CD4-positive, CD25-positive, alpha-beta regulatory T cell (primary cell): ENCODE measurements around the gene CHCHD10. TPM values are rescaled to one million over a fixed set of nuclear protein-coding genes. Genes with fewer than 3 reads are reported as not detected.

Source experiments
- ATAC-seq, 2 donors: fragments of 150-1000 bp; cut with Tn5 transposase; one replicate each; pipeline ENCODE4 v1.10.0; 2021; ENCODE audit warnings: low read depth in 2 of 2, moderate number of reproducible peaks in 2 of 2, moderate library complexity in 1 of 2
- DNase-seq, 3 donors: peaks; one replicate each; pipeline versions ENCODE4 v3.0.0 to v3.0.0-alpha.2; 2012 to 2022; ENCODE audit warnings: mixed read lengths in 1 of 3
- H3K27ac ChIP-seq: one replicate; pipeline ENCODE4 v1.7.0; 2013; ENCODE audit warnings: mild to moderate bottlenecking, low read length; ENCODE audit not compliant: insufficient read depth, poor library complexity, severe bottlenecking
- H3K27me3 ChIP-seq: one replicate; pipeline ENCODE4 v1.7.0; 2013; ENCODE audit warnings: low read length; ENCODE audit not compliant: control insufficient read depth, insufficient read depth
- H3K36me3 ChIP-seq: one replicate; pipeline ENCODE4 v1.7.0; 2013; ENCODE audit warnings: mild to moderate bottlenecking, low read length, moderate library complexity; ENCODE audit not compliant: control insufficient read depth, insufficient read depth
- H3K4me1 ChIP-seq: 2 replicates; pipeline ENCODE4 v1.7.0; 2013; ENCODE audit warnings: mild to moderate bottlenecking, low read length; ENCODE audit not compliant: insufficient read depth, control insufficient read depth, poor library complexity, severe bottlenecking
- H3K4me3 ChIP-seq: one replicate; pipeline ENCODE4 v1.7.0; 2013; ENCODE audit warnings: low read depth, mild to moderate bottlenecking, low read length, moderate library complexity
- H3K9me3 ChIP-seq, 2 experiments: 1 replicate in 1 of 2; 2 replicates in 1 of 2; pipeline ENCODE4 v1.7.0; 2013; ENCODE audit warnings: low read length in 2 of 2, mild to moderate bottlenecking in 1 of 2, moderate library complexity in 1 of 2; ENCODE audit not compliant: control insufficient read depth in 2 of 2
- H3K27ac Mint-ChIP-seq, 3 donors: one replicate each; pipeline ENCODE4 v1.8.0; 2020 to 2022; ENCODE audit warnings: mild to moderate bottlenecking in 3 of 3, mixed read lengths in 3 of 3, moderate library complexity in 2 of 3
- H3K27me3 Mint-ChIP-seq: one replicate; pipeline ENCODE4 v1.8.0; 2022; ENCODE audit warnings: mild to moderate bottlenecking, mixed read lengths
- H3K36me3 Mint-ChIP-seq: one replicate; pipeline ENCODE4 v1.8.0; 2020; ENCODE audit warnings: mixed read lengths
- H3K4me1 Mint-ChIP-seq, 4 donors: one replicate each; pipeline ENCODE4 v1.8.0; 2020 to 2022; ENCODE audit warnings: mixed read lengths in 4 of 4, mild to moderate bottlenecking in 1 of 4
- H3K4me3 Mint-ChIP-seq, 4 donors: one replicate each; pipeline ENCODE4 v1.8.0; 2020 to 2022; ENCODE audit warnings: mild to moderate bottlenecking in 4 of 4, mixed read lengths in 4 of 4, moderate library complexity in 3 of 4
- H3K9me3 Mint-ChIP-seq, 7 donors: one replicate each; pipeline ENCODE4 v1.8.0; 2020 to 2022; ENCODE audit warnings: mixed read lengths in 7 of 7, mild to moderate bottlenecking in 3 of 7, moderate library complexity in 2 of 7
- polyA plus RNA-seq, 4 donors: library from polyadenylated mRNA; unstranded; fragments of 300-500 nt; fragmentation: Illumina TruSeq; gene quantifications; one replicate each; pipeline ENCODE4 v1.2.3, GENCODE V29; 2021
- total RNA-seq: library from RNA; stranded (reverse); gene quantifications from one replicate; pipeline ENCODE4 v1.2.3, GENCODE V29; 2022

CHCHD10 gene
- total and polyA plus RNA-seq, 5 donors from 2014 or later = 16.3 to 31.7 (median 23.1) TPM

DNA sequence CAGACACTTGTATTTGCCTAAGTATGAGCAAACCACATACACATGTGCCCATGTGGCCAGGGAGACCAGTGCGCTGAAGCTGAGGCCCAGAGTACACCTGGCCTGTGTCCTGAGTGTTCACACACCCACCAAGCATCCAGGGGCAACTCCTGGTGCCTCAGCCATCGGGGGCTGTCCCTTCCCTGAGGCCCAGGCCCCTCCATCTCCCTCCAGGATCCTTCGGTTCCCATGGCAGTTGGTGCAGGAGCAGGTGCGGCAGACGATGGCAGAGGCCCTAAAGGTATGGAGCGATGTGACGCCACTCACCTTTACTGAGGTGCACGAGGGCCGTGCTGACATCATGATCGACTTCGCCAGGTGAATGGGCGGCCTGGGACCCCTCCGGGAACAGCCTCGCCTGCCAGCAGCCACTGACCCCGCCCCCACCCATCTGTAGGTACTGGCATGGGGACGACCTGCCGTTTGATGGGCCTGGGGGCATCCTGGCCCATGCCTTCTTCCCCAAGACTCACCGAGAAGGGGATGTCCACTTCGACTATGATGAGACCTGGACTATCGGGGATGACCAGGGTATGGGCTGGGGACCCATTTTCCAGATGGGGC is 12.5 kb upstream of the CHCHD10 start:
- peaks cover 0 to 3% (median 0%) of the 10 kb centered on the region in 4 donors for H3K4me1 Mint-ChIP-seq
- Histone ChIP-seq H3K36me3 (no peaks in the 10 kb centered on the region), H3K27me3 (no peaks in the 10 kb centered on the region), H3K9me3 (no peaks in the 10 kb centered on the region), H3K4me1 (no peaks in the 10 kb centered on the region), H3K4me3 (no peak overlapping the region), H3K27ac (no peak overlapping the region)
- peaks cover 4% of the 10 kb centered on the region for H3K27me3 Mint-ChIP-seq
- ATAC-seq (no peak), DNase-seq (no peak)
- H3K27ac Mint-ChIP-seq = no peak overlapping the region
- H3K9me3 Mint-ChIP-seq = no peaks in the 10 kb centered on the region
- no peak overlapping the region for H3K4me3 Mint-ChIP-seq
- H3K36me3 Mint-ChIP-seq = no peaks in the 10 kb centered on the region

DNA sequence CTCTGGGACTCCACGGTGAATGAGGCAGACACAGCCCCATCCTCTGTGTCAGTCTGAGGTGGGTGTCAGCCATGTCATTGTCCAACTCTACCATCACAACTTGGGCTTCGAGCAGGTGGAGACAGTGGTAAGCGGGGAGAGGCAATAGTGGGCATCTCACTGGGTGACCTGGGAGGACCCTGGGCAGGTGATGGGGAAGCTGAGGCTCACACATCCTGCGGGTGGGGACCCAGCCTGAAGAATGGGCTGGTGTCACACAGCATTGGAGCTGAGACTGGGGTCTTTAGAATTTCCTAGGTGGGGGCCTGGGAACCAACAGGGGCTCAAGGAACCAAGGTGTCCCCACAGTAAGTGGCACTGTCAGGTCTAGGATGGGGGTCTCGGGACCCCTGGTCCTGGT is 12.0 kb upstream of the CHCHD10 start:
- no peak overlapping the region for H3K27ac ChIP-seq
- peak overlapping the region in 1 of 3 donors; percentile 82 for H3K27ac Mint-ChIP-seq
- no peaks in the 10 kb centered on the region for H3K4me1 ChIP-seq

DNA sequence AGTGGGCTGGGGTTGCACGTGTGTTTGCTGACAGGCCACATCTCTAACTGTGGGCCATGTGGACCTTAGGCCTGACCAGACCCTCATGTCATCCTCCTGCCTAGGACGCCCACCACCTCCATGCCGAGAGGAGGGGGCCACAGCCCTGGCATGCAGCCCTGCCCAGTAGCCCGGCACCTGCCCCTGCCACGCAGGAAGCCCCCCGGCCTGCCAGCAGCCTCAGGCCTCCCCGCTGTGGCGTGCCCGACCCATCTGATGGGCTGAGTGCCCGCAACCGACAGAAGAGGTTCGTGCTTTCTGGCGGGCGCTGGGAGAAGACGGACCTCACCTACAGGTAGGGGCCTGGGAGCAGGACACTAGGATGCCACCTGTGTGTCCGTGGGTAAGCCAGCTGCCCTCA is 11.3 kb upstream of the CHCHD10 start:
- Histone ChIP-seq H3K36me3 (no peaks in the 10 kb centered on the region), H3K4me3 (no peak overlapping the region), H3K27me3 (no peaks in the 10 kb centered on the region), H3K27ac (no peak overlapping the region), H3K9me3 (no peaks in the 10 kb centered on the region), H3K4me1 (no peaks in the 10 kb centered on the region)
- Mint-ChIP-seq H3K27ac (no peak overlapping the region), H3K4me3 (no peak overlapping the region), H3K9me3 (peaks cover 0 to 2% (median 0%) of the 10 kb centered on the region in 7 donors), H3K36me3 (no peaks in the 10 kb centered on the region), H3K27me3 (peaks cover 4% of the 10 kb centered on the region), H3K4me1 (peaks cover 0 to 2% (median 0%) of the 10 kb centered on the region in 4 donors)
- DNase-seq (no peak), ATAC-seq (no peak)

More for the DNA sequence above, 12.0 kb upstream of the CHCHD10 start:
- H3K9me3 Mint-ChIP-seq = no peaks in the 10 kb centered on the region
- ATAC-seq (no peak), DNase-seq (no peak)
- Histone ChIP-seq H3K4me3 (no peak overlapping the region), H3K27me3 (no peaks in the 10 kb centered on the region), H3K36me3 (no peaks in the 10 kb centered on the region), H3K9me3 (no peaks in the 10 kb centered on the region)
- peaks cover 0 to 3% (median 0%) of the 10 kb centered on the region in 4 donors for H3K4me1 Mint-ChIP-seq
- H3K27me3 Mint-ChIP-seq = peaks cover 4% of the 10 kb centered on the region
- H3K4me3 Mint-ChIP-seq = peak overlapping the region in 1 of 4 donors; percentile 78
- H3K36me3 Mint-ChIP-seq = no peaks in the 10 kb centered on the region

DNA sequence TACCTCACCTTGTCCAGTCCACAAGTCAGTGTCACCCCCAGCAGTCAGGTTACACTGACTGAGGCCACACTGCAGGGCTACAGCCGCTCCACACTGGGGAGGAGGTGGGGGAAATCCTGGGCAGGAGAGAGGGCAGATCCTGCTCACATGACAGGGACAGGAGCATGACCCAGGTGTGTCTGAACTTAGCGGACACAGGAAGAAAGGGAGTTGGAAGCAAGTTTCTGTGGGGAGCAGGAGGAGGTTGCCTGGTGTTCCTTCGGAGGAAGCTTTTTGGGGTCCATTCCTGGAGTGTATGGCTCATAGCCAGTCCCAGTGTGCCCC is 10.8 kb upstream of the CHCHD10 start:
- H3K27me3 Mint-ChIP-seq = peaks cover 5% of the 10 kb centered on the region
- no peaks in the 10 kb centered on the region for H3K27me3 ChIP-seq
- H3K4me3 Mint-ChIP-seq = no peak overlapping the region
- H3K4me1 Mint-ChIP-seq = peaks cover 0 to 3% (median 1%) of the 10 kb centered on the region in 4 donors
- no peaks in the 10 kb centered on the region for H3K36me3 ChIP-seq
- no peak overlapping the region for H3K27ac Mint-ChIP-seq
- DNase-seq (no peak), ATAC-seq (no peak)
- no peak overlapping the region for H3K27ac ChIP-seq
- no peaks in the 10 kb centered on the region for H3K9me3 ChIP-seq
- H3K4me1 ChIP-seq = peaks cover under 1% of the 10 kb centered on the region
- H3K9me3 Mint-ChIP-seq = peaks cover 0 to 2% (median 0%) of the 10 kb centered on the region in 7 donors
- no peak overlapping the region for H3K4me3 ChIP-seq
- no peaks in the 10 kb centered on the region for H3K36me3 Mint-ChIP-seq

DNA sequence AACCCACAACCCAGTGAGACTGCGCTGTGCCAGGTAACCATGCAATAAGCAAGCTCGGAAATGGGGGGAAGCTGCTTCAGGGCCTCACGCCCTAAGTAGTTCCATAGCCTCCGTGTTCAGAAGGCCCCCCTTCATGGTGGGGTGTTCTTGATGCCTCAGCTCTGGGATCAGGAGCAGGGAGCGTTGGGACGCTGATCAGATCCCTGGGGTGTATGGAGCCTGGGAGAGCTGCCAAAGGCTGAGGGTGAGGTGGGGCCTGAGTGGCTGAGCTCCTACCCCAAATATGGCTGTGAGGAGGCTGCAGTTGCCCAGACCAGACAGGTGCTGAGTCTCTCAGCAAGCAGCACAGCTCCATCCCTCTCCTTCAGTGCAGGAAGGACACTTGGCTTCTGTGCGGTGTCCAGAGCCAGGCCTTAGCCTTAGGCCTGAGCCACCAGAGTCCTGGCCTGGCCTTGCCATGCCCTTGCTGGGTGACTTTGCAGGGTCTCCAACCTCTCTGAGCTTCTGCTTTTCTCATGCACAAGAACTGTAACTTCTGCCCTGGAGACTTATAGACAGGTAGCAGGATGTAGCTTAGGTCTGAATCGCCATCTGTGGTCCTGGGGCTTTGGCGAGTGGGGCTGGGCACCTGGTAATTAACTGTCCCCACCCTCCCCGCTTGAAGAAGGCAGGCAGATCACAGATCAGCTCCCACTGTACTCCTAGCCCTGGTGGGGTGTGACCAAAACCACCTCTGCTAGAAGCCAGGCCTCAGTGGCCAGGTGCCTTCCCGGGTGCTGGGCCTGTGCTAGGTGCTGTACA is 10.2 kb upstream of the CHCHD10 start:
- H3K27ac Mint-ChIP-seq = no peak overlapping the region
- no peak for ATAC-seq

DNA sequence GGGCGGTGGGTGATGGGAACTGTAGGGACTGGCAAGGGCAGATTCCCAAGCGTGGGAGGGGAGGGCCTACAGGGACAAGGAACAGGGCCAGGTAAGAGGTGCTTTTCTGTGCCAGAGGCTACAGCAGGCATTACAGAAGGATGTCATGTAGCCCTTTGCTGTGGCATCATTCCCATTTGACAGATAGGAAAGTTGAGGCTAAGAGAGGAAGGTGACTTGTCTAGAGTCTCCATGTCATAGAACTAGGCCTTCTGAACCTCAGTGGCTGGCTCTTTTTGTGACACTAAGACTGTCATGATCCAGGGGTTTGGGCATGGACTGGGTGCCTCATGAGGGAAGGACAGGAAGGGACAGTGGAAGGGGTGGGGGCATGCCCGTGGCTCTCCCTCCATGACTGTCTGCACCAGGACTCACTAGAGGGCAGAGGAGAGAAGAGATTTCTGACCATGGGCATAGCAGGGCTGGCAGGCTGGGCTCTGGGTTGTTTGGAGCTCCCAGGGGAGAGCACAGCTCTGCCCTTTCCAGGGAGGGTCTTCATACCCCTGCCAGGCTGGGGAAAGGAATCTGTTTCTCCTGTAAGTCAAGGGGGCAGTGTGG is 8.1 kb upstream of the CHCHD10 start:
- peaks cover 16% of the 10 kb centered on the region for H3K4me1 ChIP-seq
- no peaks in the 10 kb centered on the region for H3K36me3 ChIP-seq
- ATAC-seq = no peak
- Mint-ChIP-seq H3K9me3 (peaks cover 0 to 2% (median 0%) of the 10 kb centered on the region in 7 donors), H3K27me3 (peaks cover 15% of the 10 kb centered on the region), H3K36me3 (no peaks in the 10 kb centered on the region), H3K4me1 (peaks cover 3 to 19% (median 10%) of the 10 kb centered on the region in 4 donors), H3K4me3 (peak overlapping the region in 1 of 4 donors; percentile 5), H3K27ac (peak overlapping the region in 1 of 3 donors; percentile 46)
- no peak for DNase-seq
- H3K27me3 ChIP-seq = no peaks in the 10 kb centered on the region
- H3K4me3 ChIP-seq = no peak overlapping the region
- no peaks in the 10 kb centered on the region for H3K9me3 ChIP-seq
- no peak overlapping the region for H3K27ac ChIP-seq

More for the DNA sequence above, 10.2 kb upstream of the CHCHD10 start:
- Histone ChIP-seq H3K4me3 (no peak overlapping the region), H3K27ac (no peak overlapping the region), H3K4me1 (peaks cover 6% of the 10 kb centered on the region), H3K36me3 (no peaks in the 10 kb centered on the region), H3K9me3 (no peaks in the 10 kb centered on the region), H3K27me3 (no peaks in the 10 kb centered on the region)
- no peak overlapping the region for H3K4me3 Mint-ChIP-seq
- no peak for DNase-seq
- peaks cover 3 to 9% (median 6%) of the 10 kb centered on the region in 4 donors for H3K4me1 Mint-ChIP-seq
- H3K9me3 Mint-ChIP-seq = peaks cover 0 to 2% (median 0%) of the 10 kb centered on the region in 7 donors
- H3K36me3 Mint-ChIP-seq = no peaks in the 10 kb centered on the region
- H3K27me3 Mint-ChIP-seq = peaks cover 11% of the 10 kb centered on the region

DNA sequence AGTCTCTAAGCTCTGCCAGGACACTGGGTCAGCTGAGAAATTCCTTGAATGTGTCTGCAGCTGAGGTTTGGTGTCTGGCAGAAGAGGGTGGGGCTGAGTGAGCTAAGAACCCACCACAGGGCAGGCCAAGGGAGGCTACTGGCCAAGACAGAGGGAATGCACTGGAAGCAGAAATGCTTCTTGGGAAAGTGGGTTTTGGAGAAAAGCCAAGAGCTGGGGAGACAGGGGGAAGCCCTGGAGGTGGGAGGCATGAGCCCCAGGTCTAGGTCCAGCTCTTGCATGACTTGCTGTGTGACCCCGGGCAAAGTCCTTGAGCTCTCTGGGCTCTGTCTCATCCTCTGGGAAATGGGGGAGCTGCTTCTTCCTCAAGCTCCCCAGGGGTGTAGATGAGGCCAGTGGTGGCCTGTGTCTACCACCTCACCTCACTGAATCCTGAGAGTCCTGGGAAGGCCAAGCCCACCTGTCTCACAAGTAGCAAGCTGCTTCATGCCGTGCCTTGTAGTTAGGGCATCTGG is 7.2 kb upstream of the CHCHD10 start:
- H3K4me3 ChIP-seq = no peak overlapping the region
- H3K27ac ChIP-seq = no peak overlapping the region
- ATAC-seq (no peak), DNase-seq (no peak)
- H3K27me3 Mint-ChIP-seq = peaks cover 12% of the 10 kb centered on the region
- no peak overlapping the region for H3K27ac Mint-ChIP-seq
- H3K36me3 ChIP-seq = no peaks in the 10 kb centered on the region
- H3K27me3 ChIP-seq = no peaks in the 10 kb centered on the region
- H3K36me3 Mint-ChIP-seq = no peaks in the 10 kb centered on the region
- peaks cover 0 to 2% (median 0%) of the 10 kb centered on the region in 7 donors for H3K9me3 Mint-ChIP-seq
- peaks cover 16% of the 10 kb centered on the region for H3K4me1 ChIP-seq
- H3K4me1 Mint-ChIP-seq = peaks cover 3 to 20% (median 11%) of the 10 kb centered on the region in 4 donors
- H3K4me3 Mint-ChIP-seq = peak overlapping the region in 2 of 4 donors; percentile 4 to 73
- no peaks in the 10 kb centered on the region for H3K9me3 ChIP-seq
